AG09309 (cell line): Measurements from ENCODE around the gene SLC25A5.
"Not testable (repeated sequence)": the region's sequence is repeated elsewhere in the genome, so short reads cannot be mapped to it uniquely, and the experiment has no call there.

Experiments
- DNase-seq: peaks from one replicate; pipeline ENCODE4 v3.0.0-alpha.2; 2010; ENCODE audit warnings: low read depth
- H3K4me3 ChIP-seq: 2 replicates; pipeline ENCODE4 v1.5.1; 2011; ENCODE audit warnings: mild to moderate bottlenecking, low read depth, low read length, moderate library complexity; ENCODE audit not compliant: control insufficient read depth
- CTCF ChIP-seq: IDR thresholded peaks from 2 replicates; pipeline ENCODE4 v1.5.1; 2011; ENCODE audit warnings: mild to moderate bottlenecking, low read depth, low read length, inconsistent platforms; ENCODE audit not compliant: insufficient read depth, control insufficient read depth; ENCODE audit errors: missing control alignments

Gene SLC25A5

DNA sequence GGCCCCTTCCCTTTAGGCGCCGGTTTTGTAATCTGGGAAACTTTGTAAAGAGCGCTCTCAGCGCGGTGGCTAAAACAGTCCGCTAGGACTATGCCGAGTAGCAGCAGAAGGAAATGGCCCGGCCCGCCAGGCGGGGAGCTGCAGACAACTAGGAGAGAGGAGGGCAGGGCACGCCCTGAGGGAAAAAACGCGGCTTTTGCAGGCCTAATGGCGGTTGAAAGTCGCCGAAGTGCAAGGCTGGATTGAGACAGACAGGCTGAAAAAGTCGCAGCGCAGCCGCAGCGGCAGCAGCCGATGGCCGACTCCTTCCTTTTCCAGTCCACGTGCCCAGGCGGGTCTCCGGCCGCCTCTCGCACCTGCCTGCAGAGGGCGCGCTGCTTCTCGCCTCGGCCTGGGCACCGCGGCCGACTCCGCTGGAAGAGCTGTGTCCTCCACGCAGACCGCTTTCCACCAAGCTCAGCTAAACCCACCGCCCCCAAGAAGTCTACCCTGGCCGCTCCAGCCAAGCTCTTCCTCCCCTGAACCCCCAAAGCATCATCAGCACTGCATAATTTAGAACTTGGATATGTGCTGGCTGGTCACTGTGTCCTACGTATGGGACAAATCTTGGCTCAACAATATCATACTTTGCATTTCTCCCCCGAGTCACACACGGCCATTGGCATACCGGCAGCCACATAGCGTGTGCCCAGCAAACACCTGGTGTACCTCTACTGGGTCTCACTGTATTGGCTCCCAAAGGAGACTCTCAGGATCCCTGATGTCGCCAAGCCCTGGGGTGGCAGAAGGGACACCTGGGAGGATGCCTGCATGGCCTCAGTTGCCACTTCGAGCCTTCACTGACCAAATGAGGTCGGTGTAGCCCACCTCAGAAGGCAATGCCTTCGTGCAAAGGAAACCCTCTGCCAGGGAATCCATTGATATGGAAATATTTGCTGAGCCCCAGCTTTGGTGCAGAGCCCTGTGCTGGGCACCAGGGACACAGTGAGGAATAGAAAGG is 14.5 kb downstream of the SLC25A5 start:
- DNase-seq = no peak
- TF ChIP-seq CTCF = peak; percentile 63
- peak overlapping the region; percentile 27 for H3K4me3 ChIP-seq

- DNase-seq = no peak
- H3K4me3 ChIP-seq = no peak overlapping the region
- no peak for TF ChIP-seq CTCF
Measured at GRCh38 chrX:119486745-119487144, 18.5 kb downstream of the SLC25A5 start.

DNA sequence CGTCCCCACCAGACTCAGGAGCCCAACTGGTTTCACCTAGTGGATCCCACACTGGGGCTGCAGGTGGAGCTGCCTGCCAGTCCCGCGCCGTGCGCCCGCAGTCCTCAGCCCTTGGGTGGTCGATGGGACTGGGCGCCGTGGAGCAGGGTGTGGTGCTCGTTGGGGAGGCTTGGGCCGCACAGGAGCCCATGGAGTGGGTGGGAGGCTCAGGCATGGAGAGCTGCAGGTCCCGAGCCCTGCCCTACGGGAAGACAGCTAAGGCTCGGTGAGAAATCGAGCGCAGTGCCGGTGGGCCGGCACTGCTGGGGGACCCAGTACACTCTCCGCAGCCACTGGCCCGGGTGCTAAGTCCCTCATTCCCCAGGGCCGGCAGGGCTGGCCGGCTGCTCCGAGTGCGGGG is 19.5 kb downstream of the SLC25A5 start:
- not testable (repeated sequence) for H3K4me3 ChIP-seq

DNA sequence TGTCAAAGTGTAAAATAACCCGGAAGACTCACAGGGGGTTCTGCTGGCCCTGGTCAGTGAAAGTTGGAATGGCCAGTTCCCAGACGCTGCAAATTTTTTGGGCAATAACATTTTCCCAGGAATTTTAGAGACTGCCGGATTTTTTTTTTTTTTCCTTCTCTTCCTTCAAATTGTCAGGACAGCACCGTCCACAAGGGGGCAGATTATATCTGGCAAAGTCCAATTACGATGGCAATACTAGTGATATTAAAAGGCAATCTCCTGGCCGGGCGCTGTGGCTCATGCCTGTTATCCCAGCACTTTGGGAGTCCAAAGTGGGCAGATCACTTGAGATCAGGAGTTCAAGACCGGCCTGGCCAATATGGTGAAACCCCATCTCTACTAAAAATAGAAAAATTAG is 20.5 kb downstream of the SLC25A5 start:
- no peak overlapping the region for H3K4me3 ChIP-seq
- no peak for DNase-seq
- peak; percentile 66 for TF ChIP-seq CTCF

More for the DNA sequence above, 19.5 kb downstream of the SLC25A5 start:
- not testable (repeated sequence) for DNase-seq

- no peak overlapping the region for H3K4me3 ChIP-seq
- no peak for DNase-seq
- TF ChIP-seq CTCF = no peak
Measured at GRCh38 chrX:119489212-119490074, 21.2 kb downstream of the SLC25A5 start.

DNA sequence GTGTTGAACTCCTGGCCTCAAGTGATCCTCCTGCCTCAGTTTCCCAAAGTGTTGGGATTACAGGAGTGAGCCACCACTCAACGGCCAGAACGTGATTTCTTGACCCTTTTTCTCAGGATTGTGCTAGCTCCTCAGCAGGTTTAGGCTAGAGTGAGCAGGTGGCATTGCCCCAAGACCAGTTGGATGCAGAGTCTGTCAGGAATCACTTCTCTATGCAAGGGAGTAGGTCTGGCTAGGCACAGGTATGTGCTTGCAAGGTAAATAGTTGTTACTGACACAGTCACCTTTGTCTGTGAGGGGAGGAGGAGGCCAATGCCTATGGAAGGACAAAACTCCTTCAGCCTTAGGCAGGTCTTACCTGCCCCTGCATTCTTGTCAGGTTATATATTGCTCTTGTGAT is 24.2 kb downstream of the SLC25A5 start:
- no peak for TF ChIP-seq CTCF
- H3K4me3 ChIP-seq = no peak overlapping the region
- no peak for DNase-seq

DNA sequence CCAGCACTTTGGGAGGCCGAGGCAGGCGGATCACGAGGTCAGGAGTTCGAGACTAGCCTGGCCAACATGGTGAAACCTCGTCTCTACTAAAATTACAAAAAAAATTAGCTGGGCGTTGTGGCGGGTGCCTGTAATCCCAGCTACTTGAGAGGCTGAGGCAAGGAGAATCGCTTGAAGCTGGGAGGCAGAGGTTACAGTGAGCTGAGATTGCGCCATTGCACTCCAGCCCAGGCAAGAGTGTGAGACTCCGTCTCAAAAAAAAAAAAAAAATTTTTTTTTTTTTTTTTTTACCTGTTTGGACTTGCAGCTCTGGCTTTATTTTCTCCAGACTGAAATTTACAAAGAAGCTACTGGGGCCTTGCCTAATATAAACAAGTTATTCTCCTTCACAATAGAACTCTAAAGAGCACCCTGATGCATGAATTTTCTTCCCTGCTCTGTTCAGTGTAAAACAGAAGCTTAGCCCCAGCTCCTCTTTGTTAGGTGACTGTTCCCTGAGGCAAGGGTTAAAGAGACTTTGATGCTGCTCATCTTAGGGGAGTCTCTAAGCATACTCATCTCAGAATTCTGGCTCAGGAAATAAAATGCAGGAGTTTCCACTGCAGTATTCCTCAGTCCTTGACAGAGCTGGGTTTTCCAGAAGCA is 25.7 kb downstream of the SLC25A5 start:
- H3K4me3 ChIP-seq, DNase-seq: not testable (repeated sequence)
